Measurements from ENCODE around the gene PMVK.

Gene PMVK

DNA sequence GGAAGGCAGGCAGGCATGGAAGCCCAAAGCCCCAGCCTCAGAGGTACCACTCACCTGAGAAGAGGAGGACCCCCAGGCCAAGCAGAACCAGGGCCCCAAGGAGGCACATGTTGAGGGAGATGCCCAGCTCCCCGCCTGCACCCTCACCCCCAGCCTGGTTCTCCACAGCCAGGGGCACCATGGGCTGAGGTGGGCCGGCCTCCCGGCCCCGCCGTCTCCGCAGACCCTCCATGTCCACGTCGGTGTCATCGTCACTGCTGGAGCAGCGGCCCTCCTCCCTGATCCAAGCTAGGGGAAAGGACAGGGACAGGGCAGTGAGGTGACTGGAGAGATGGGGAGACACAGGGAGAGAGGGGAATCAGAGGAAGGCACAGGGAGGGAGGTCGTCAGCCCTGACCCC lies 11.6 kb upstream of the PMVK start:
- TF ChIP-seq, protein P1, sequence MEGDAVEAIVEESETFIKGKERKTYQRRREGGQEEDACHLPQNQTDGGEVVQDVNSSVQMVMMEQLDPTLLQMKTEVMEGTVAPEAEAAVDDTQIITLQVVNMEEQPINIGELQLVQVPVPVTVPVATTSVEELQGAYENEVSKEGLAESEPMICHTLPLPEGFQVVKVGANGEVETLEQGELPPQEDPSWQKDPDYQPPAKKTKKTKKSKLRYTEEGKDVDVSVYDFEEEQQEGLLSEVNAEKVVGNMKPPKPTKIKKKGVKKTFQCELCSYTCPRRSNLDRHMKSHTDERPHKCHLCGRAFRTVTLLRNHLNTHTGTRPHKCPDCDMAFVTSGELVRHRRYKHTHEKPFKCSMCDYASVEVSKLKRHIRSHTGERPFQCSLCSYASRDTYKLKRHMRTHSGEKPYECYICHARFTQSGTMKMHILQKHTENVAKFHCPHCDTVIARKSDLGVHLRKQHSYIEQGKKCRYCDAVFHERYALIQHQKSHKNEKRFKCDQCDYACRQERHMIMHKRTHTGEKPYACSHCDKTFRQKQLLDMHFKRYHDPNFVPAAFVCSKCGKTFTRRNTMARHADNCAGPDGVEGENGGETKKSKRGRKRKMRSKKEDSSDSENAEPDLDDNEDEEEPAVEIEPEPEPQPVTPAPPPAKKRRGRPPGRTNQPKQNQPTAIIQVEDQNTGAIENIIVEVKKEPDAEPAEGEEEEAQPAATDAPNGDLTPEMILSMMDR (IDR thresholded peaks at IDR 0.05; ENCODE audit: control insufficient read depth, insufficient read depth, low read depth, low read length, missing control alignments), result no peak
- H3K4me3 ChIP-seq (ENCODE audit: control insufficient read depth, low read depth, low read length), result no peak overlapping the region
- no peak for DNase-seq (ENCODE audit: low read depth)

DNA sequence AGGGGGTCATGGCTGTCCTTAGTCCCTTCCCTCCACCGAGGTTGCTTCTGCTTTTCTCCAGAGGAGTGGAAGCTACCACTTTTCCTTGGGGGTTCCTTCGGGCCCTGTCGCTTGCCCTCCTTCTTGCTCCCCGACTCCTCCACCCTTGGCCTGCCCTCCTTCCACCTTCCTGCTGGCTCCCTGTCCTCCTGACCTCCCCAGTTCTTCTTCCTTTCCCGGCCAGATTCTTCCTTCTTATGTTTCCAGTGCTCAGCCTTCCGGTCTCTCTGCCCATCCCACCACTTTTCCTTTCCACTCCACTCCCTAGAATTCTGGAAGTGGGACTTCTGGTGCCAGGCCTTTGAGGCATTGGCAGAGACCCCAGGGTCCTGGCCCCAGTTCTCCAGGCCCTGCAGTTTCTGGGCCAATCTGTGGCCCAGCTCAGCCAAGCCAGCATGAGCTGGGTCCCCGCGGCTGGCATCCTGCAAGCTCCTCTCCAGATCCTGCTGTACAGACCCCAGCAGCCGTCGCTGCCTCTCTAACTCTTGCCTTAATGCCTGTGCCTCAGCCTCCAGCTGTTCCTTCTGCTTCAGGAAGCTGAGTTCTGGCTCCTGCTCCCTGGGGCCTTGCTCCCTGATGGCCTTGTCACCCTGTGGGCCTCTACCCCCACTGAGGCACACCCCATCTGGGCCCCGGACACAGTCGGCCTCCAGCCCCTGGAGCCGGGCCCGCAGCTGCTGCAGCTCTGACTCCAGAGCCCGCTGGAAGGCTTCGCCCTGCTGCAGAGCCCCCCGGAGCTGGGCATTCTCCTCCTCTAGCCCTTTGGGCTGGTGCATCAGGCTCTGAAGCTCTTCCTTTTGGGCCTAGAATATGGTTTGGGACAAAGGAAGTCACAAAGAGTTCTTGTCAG lies 9.7 kb upstream of the PMVK start:
- TF ChIP-seq, protein P1 (IDR thresholded peaks at IDR 0.05; ENCODE audit: control insufficient read depth, insufficient read depth, low read depth, low read length, missing control alignments), result no peak
- DNase-seq (ENCODE audit: low read depth), result no peak
- H3K4me3 ChIP-seq (ENCODE audit: control insufficient read depth, low read depth, low read length), result no peak overlapping the region

DNA sequence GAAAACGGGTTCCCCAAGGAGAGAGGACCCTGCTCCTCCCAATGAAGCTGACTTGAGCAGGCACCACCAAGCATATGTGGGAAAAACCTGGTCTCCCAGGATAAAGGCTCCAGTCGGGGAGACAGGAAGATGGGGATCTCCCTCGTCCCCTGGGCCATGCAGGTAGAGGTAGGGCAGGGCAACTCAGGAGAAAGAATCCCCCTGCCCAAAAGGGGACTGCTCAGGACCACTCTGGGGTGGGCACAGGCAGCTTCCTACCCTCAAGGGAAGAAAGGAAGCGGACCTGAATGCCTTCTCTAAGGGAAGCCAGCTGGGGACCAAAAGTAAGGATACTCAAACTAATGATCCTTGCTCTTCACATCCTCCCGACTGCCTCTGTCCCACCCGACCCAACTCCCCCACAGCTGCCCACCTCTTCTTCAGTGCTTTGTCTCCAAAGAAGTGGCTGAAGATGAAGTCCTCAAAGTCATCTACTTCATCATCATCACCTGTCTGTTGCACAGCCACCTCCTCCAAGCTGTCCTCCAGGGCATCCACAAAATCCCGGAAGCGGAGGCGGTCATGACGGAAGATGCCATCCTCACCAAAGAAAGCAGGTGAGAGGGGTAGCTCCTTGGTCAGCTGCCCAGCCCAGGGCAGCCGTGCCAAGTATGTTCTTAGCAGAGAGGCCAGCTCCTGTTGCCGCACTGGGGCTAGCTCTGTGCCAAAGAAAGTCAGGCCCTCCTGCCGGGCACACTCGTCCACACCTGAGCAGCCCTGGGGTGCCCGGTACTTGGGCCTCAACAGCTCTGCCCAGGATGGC lies 8.8 kb upstream of the PMVK start:
- TF ChIP-seq, protein P1 (IDR thresholded peaks at IDR 0.05; ENCODE audit: control insufficient read depth, insufficient read depth, low read depth, low read length, missing control alignments), result no peak
- DNase-seq (ENCODE audit: low read depth), result no peak
- H3K4me3 ChIP-seq (ENCODE audit: control insufficient read depth, low read depth, low read length), result no peak overlapping the region

DNA sequence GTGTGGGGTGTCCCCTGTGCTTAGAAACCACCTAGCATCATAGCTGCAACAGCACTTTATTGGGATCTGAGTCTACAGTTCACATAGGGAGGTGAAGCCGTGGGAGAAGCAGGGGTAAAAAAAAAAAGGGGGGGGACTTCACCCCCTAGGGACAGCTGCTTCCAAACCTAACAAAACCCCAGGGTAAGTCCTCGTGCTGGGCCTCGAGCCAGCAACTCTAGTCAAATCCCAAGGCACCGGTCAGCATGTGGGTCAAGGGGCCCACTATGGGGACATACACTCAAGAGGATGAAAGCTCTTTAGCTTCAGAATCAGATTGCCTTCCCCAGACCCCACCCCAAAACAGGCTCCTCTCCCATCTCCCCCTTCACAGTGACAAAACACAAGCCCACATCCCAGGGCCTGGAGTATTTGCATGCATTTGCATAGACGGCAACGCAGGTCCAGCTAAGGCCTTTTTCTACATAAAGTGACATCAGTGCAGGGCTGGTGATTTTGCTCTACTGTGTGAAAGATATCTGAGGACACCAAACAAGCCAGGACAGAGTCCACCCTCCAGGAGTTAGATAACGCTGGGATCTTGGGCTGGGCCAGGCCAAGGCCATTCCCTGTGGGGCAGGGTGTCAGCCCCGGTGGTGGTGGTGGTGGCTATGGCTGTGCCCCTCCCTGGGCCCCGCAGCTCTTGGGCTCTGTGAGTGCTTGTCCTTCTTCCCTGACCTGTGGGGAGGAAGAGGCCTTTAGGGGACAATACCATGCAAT lies 8.1 kb upstream of the PMVK start:
- no peak overlapping the region for H3K4me3 ChIP-seq (ENCODE audit: control insufficient read depth, low read depth, low read length)
- TF ChIP-seq, protein P1 (IDR thresholded peaks at IDR 0.05; ENCODE audit: control insufficient read depth, insufficient read depth, low read depth, low read length, missing control alignments), result no peak
- no peak for DNase-seq (ENCODE audit: low read depth)

DNA sequence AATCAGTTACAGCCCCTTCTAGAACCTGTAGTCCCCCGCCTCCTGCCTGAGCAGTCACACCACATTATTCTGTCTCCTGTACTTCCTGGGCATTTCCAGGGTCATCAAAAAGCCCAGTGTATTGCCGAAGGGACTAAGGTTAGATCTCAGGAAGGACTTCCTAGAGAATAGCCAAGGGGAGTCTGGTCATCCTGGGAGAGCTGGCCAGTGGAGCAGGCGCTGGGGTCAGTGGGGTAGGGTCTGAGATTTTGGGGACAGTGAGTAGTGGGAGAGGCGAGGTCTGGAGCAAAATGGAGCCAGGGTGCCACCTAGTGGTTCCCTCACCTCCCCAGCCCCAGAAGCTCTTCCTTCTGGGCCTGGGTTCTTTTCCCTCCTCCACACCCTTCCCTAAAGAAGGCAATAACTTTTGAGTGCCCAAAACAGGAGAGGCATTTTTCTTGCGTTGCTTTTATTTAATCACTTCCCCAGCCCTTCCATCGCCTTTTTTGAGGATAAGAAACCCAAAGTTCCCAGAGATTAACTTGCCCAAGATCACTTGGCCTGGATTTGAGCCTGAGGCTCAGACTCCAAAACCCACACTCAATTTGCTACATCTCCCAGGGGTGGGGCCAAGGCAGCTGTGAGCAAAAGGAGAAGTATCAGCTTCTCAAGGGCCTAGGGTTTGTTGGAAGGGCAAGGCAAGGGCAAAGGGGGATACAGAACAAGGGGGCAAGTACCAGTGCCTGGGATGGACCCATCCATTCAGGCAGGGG lies 7.3 kb upstream of the PMVK start:
- TF ChIP-seq, protein P1 (IDR thresholded peaks at IDR 0.05; ENCODE audit: control insufficient read depth, insufficient read depth, low read depth, low read length, missing control alignments), result peak; percentile 83
- no peak overlapping the region for H3K4me3 ChIP-seq (ENCODE audit: control insufficient read depth, low read depth, low read length)
- DNase-seq (ENCODE audit: low read depth), result no peak

Measured in AG09309 (cell line).